GM12891 (cell line): ENCODE data around the gene IFNA16. TPM values are rescaled to one million over a fixed set of nuclear protein-coding genes. Genes with fewer than 3 reads are reported as not detected.
"Not testable (repeated sequence)": the region's sequence is repeated elsewhere in the genome, so short reads cannot be mapped to it uniquely, and the experiment has no call there.

Experiments used
- DNase-seq: peaks from one replicate; pipeline ENCODE4 v3.0.0; 2011; ENCODE audit warnings: low spot score; ENCODE audit not compliant: insufficient read length
- FAIRE-seq: peaks from 2 replicates; lab custom pipeline; 2011; peaks lifted over from hg19 to GRCh38; lab: Jason Lieb, UNC
- PAX5 ChIP-seq: IDR thresholded peaks from 2 replicates; pipeline ENCODE4 v1.6.1; 2011; ENCODE audit warnings: low read length, moderate library complexity, mild to moderate bottlenecking; ENCODE audit not compliant: insufficient read depth, severe bottlenecking
- POLR2A ChIP-seq: IDR thresholded peaks from 2 replicates; pipeline ENCODE4 v1.6.1; 2011; ENCODE audit warnings: low read depth, low read length, control low read depth
- POLR2AphosphoS5 ChIP-seq: IDR thresholded peaks from 2 replicates; pipeline ENCODE4 v1.6.1; 2011; ENCODE audit warnings: low read depth, low read length, control low read depth
- POU2F2 ChIP-seq: IDR thresholded peaks from 2 replicates; pipeline ENCODE4 v1.6.1; 2011; ENCODE audit warnings: low read depth, mild to moderate bottlenecking, control low read depth, low read length, moderate library complexity
- SPI1 ChIP-seq: IDR thresholded peaks from 2 replicates; pipeline ENCODE4 v1.6.1; 2011; ENCODE audit warnings: low read depth, low read length, control low read depth
- TAF1 ChIP-seq: IDR thresholded peaks from 2 replicates; pipeline ENCODE4 v1.6.1; 2011; ENCODE audit warnings: low read depth, low read length, control low read depth
- polyA plus RNA-seq: library from polyadenylated mRNA; unstranded; fragments of >200 nt; gene quantifications from one replicate; pipeline ENCODE4 v1.2.1, GENCODE V29; 2012; ENCODE audit warnings: low read depth, missing spikeins, inconsistent platforms; ENCODE audit not compliant: missing spikeins

The IFNA16 gene
- not detected for polyA plus RNA-seq

- not testable (repeated sequence) for DNase-seq, FAIRE-seq
Observed at GRCh38 chr9:21217211-21217610, at the start of gene IFNA16. TSS of gene IFNA16 (minus strand) at chr9:21217311. CDS start at chr9:21217305, 6 bp downstream.

- DNase-seq (no peak), FAIRE-seq (no peak)
- TF ChIP-seq TAF1 (no peak), POLR2A (no peak), SPI1 (no peak), PAX5 (no peak), POU2F2 (no peak), POLR2AphosphoS5 (no peak)
Observed at GRCh38 chr9:21265421-21266189, 48.5 kb upstream of the IFNA16 start.

- peak; percentile 87 for FAIRE-seq
- TF ChIP-seq PAX5 (no peak), SPI1 (no peak), POLR2AphosphoS5 (no peak)
- no peak for DNase-seq
Observed at GRCh38 chr9:21255538-21256212, 38.6 kb upstream of the IFNA16 start.

DNA sequence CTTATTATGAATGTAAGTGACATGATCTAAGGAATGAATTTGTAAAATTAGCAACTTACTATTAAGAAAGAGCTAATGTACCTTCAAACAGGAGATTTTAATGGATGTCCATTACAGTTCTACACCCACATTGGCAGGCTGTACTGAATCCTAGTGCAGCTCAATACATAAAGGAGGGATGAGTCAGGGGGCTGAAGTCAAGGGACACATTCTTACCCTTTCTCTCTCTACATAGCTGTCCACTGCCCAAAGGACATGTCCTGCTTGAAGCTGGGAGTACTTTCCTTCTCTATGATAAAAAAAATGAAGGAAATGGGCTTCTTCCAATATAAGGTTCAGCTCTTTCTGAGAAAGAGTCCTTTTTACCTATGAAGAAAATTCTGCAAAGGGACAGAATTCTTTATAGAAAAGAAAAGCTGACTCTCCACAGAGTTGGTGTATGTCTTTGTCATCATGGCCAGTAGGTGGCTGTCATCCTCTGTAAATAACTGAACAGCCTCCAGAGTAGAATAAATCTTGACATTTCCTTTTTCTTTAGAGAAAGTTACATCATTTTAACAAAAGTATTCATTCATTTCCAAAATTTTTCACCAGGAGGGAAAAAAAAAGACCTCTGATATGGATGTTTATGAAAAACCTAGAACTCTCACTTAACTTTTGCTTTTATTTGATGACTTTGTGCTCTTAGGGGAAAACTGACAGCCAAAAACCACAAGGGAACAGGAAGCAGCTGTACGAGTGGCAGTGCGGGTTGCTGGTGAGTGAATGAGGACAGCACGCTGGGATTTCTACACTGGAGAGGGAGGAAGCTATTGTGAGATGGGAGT lies 35.8 kb upstream of the IFNA16 start:
- TF ChIP-seq POU2F2 (no peak), POLR2AphosphoS5 (no peak), PAX5 (no peak), TAF1 (no peak), SPI1 (no peak)
- DNase-seq = no peak
- peak; percentile 70 for FAIRE-seq

GRCh38 chr9:21251638-21252037 lies 34.5 kb upstream of the IFNA16 start:
- TF ChIP-seq POLR2A = no peak
- TF ChIP-seq SPI1 = no peak
- TF ChIP-seq POLR2AphosphoS5 = no peak
- no peak for TF ChIP-seq PAX5
- TF ChIP-seq TAF1 = no peak
- TF ChIP-seq POU2F2 = no peak
- FAIRE-seq (no peak), DNase-seq (no peak)

- no peak for FAIRE-seq
- no peak for DNase-seq
- TF ChIP-seq SPI1 = no peak
- no peak for TF ChIP-seq TAF1
- TF ChIP-seq POLR2AphosphoS5 = no peak
- TF ChIP-seq POLR2A = no peak
- TF ChIP-seq POU2F2 = no peak
- no peak for TF ChIP-seq PAX5
Observed at GRCh38 chr9:21251190-21251589, 34.1 kb upstream of the IFNA16 start.

GRCh38 chr9:21244836-21245235 lies 27.7 kb upstream of the IFNA16 start:
- DNase-seq (no peak), FAIRE-seq (no peak)
- TF ChIP-seq POLR2AphosphoS5 = no peak
- TF ChIP-seq POLR2A = no peak
- TF ChIP-seq SPI1 = peak; percentile 46
- no peak for TF ChIP-seq POU2F2
- TF ChIP-seq PAX5 = no peak

- FAIRE-seq (peak; percentile 45), DNase-seq (no peak)
- no peak for TF ChIP-seq SPI1
- no peak for TF ChIP-seq PAX5
Observed at GRCh38 chr9:21239911-21240310, 22.8 kb upstream of the IFNA16 start, which contains the start of gene IFNA14. TSS of gene IFNA14 (minus strand) at chr9:21240005. CDS start at chr9:21239935, 70 bp downstream.

DNA sequence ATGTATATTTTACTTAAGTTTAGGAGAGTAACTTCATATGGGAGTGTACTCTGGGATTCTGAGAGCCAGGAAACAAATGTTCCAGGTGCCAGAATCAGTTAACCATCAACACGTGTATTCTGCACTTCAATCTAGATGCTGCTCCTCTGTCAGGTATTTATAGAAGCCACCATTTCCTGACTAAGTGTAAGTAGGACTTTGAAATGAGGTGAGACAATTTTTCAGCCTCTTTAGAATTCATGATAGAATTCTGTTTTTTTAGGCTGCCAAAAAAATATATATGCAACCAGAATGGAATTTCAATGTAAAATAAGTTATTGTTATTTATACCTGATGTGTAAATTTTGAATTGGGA lies 19.2 kb upstream of the IFNA16 start:
- not testable (repeated sequence) for DNase-seq, FAIRE-seq

DNA sequence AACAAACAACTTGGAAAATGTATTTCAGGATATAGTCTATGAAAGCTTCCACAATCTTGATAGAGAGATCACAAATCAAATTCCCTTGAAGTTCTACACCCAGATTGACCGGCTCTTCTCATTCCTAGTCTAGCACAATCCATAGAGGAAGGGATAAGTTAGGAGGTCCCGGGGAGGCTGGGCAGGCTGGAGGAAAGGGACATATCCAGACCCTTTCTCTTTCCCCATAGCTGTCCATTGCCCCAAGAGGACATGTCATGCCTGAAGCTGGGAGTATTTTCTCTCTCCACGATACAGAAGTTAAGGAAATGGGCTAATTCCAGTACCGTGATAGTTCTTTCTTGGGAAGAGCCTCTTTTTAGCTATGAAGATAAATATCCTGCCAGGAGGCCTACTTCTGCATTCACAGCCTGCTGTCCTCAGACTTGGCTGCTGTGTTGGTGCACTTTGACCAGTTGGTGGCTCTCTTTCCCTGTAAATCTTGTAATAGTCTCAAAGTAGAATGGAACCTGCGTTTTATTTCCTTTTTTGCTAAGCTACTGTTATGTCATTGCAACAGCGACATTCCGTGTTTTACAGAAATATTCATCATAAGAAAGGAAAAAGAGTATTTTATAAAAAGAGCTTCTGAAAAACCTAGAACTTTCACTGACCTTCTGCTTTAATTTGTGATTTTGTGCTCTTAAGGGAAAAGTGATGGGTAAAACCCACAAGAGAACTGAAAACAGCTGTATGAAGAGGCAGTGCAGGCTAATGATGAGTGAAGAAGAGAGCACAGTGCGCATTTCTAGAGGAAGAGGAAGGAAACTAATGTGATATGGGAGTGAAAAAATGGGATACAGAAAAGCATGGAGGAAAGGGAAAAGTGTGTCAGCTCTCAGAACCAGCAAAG lies 18.6 kb upstream of the IFNA16 start:
- FAIRE-seq = peak; percentile 69
- DNase-seq = not testable (repeated sequence)
